ENCODE results near the gene FSD2. TPM values are rescaled to one million over a fixed set of nuclear protein-coding genes. Genes with fewer than 3 reads are reported as not detected.

The FSD2 gene
- total and polyA plus RNA-seq, 9 donors, result 0.01 to 0.05 TPM; not detected in 7

DNA sequence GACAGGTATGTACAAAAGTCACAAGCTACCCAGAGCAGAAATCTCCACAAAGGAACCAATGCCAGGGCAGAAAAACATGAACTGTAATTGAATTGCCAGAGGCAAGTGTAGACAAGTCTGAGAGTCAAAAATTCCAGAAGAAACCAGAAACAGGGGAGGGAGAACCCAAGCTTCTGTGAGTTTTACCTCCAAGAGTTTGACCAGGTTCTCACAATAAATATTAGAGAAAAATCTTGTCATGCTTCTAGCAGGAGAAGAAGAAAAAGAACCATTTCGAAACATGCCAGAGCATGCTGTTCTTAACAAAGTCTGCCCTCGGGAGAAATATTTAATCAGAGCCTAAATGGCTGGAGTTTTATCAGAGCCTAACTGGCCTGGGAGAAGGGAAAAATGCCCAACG, 63.7 kb downstream of the FSD2 start:
- no peaks in the 10 kb centered on the region for H3K9me3 ChIP-seq
- no peaks in the 10 kb centered on the region for H3K36me3 ChIP-seq
- TF ChIP-seq EP300 (IDR thresholded peaks at IDR 0.05), result no peak
- TF ChIP-seq POLR2A (IDR thresholded peaks at IDR 0.05), result no peak
- TF ChIP-seq, protein P1, sequence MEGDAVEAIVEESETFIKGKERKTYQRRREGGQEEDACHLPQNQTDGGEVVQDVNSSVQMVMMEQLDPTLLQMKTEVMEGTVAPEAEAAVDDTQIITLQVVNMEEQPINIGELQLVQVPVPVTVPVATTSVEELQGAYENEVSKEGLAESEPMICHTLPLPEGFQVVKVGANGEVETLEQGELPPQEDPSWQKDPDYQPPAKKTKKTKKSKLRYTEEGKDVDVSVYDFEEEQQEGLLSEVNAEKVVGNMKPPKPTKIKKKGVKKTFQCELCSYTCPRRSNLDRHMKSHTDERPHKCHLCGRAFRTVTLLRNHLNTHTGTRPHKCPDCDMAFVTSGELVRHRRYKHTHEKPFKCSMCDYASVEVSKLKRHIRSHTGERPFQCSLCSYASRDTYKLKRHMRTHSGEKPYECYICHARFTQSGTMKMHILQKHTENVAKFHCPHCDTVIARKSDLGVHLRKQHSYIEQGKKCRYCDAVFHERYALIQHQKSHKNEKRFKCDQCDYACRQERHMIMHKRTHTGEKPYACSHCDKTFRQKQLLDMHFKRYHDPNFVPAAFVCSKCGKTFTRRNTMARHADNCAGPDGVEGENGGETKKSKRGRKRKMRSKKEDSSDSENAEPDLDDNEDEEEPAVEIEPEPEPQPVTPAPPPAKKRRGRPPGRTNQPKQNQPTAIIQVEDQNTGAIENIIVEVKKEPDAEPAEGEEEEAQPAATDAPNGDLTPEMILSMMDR (IDR thresholded peaks at IDR 0.05), result no peak

DNA sequence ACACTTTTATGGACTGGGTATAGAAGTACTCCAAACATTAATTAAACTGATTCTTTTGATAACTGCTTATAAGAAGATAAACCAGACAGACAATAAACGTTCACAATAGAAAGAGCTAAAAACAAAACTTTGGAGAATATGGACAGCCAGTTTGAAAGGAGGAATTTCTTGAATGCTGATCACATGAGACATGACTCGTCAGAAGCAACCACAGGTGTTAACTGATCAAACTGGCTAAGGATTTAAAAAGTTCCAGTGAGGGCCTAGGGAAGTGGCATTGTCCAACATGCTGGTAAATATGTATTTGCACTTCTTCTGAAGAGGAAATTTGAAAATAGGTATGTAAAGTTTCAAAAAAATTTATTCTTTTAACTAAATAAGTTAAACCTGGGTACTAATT, 66.8 kb downstream of the FSD2 start:
- H3K27me3 ChIP-seq, result no peaks in the 10 kb centered on the region
- intact Hi-C loops (cut with DNase I), result no loop called here
- WGBS, 3 donors, result 64 to 76% (median 66%) methylated on average over 2 of the region's 2 CpGs
- TF ChIP-seq POLR2A (IDR thresholded peaks at IDR 0.05), result no peak
- TF ChIP-seq, protein P1 (IDR thresholded peaks at IDR 0.05), result no peak
- TF ChIP-seq EP300 (IDR thresholded peaks at IDR 0.05), result no peak
- no peaks in the 10 kb centered on the region for H3K36me3 ChIP-seq
- no peaks in the 10 kb centered on the region for H3K9me3 ChIP-seq
- H3K4me3 ChIP-seq, result no peak overlapping the region
- H3K27ac ChIP-seq, result no peak overlapping the region
- no peak for DNase-seq
- H3K4me1 ChIP-seq (ENCODE audit: insufficient read depth), result no peaks in the 10 kb centered on the region

More for the DNA sequence above, 63.7 kb downstream of the FSD2 start:
- Histone ChIP-seq H3K4me1 (ENCODE audit: insufficient read depth) (no peaks in the 10 kb centered on the region), H3K27me3 (no peaks in the 10 kb centered on the region), H3K4me3 (no peak overlapping the region), H3K27ac (no peak overlapping the region)
- intact Hi-C loops (cut with DNase I), result no loop called here
- DNase-seq, result no peak
- WGBS, 3 donors, result 90 to 93% (median 92%) methylated on average over 3 of the region's 3 CpGs

DNA sequence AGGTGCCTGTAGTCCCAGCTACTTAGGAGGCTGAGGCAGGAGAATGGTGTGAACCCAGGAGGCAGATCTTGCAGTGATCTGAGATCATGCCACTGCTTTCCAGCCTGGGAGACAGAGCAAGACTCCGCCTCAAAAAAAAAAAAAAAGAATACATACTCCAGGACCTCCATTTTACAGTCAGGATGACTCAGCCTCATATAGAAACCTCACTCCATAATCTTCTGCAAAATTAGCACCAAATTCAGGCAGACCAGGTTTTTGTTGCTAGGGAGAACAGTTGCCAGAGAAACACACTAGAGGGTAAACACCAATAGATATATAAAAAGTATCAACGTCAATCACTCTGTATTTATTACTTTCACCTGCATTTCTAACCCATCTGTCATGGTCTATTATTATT, 67.9 kb downstream of the FSD2 start:
- no peak overlapping the region for H3K27ac ChIP-seq
- no peaks in the 10 kb centered on the region for H3K9me3 ChIP-seq
- intact Hi-C loops (cut with DNase I), result no loop called here
- H3K36me3 ChIP-seq, result no peaks in the 10 kb centered on the region
- no peak for DNase-seq
- no peak overlapping the region for H3K4me3 ChIP-seq
- no peaks in the 10 kb centered on the region for H3K27me3 ChIP-seq
- 93 to 95% (median 95%) methylated on average over 2 of the region's 2 CpGs for WGBS, 3 donors
- no peaks in the 10 kb centered on the region for H3K4me1 ChIP-seq (ENCODE audit: insufficient read depth)
- TF ChIP-seq EP300 (IDR thresholded peaks at IDR 0.05) (no peak), POLR2A (IDR thresholded peaks at IDR 0.05) (no peak)
- TF ChIP-seq, protein P1 (IDR thresholded peaks at IDR 0.05), result no peak

DNA sequence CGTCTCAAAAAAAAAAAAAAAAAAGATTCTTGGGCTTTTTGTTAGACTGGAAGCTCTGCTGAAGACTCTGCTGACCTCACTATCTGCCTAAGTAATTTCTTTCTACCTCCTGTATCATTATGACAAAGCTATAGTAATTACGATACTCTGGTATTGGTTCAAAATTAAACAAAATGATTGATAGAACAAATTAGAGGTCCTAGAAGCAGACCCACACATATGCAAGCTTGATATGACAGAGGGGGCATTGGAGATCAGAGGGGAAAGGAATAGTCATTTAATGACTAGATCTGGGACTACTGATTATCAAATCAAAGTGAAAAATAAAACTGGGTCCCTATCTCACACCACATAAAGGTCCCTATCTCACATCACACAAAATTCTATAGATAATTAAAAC, 74.3 kb downstream of the FSD2 start:
- Histone ChIP-seq H3K4me3 (no peak overlapping the region), H3K27me3 (no peaks in the 10 kb centered on the region), H3K36me3 (no peaks in the 10 kb centered on the region), H3K4me1 (ENCODE audit: insufficient read depth) (no peaks in the 10 kb centered on the region), H3K27ac (no peak overlapping the region), H3K9me3 (no peaks in the 10 kb centered on the region)
- 91 to 96% (median 92%) methylated on average over 2 of the region's 2 CpGs for WGBS, 3 donors
- TF ChIP-seq EP300 (IDR thresholded peaks at IDR 0.05), result no peak
- TF ChIP-seq POLR2A (IDR thresholded peaks at IDR 0.05), result no peak
- DNase-seq, result no peak
- intact Hi-C loops (cut with DNase I), result no loop called here

DNA sequence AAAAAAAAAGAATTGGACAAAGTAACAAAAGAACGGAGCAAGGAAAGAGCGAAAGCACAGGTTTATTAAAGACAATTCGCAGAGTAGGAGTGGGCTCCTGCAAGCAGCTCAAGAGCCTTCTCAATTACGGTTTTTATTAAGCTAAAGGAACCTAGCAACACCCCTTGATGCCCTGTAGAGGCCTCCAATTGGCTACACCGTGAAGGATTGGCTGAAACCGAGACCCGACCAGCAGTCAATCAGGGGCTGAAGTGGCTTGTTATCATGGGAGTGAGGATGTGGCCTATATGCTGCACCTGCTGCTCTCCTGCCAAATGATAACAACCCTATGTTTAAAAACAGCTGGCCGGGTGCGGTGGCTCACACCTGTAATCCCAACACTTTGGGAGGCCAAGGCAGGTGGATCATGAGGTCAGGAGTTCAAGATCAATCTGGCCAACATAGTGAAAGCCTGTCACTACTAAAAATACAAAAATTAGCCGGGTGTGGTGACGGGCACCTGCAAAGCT, 75.8 kb downstream of the FSD2 start:
- TF ChIP-seq POLR2A (IDR thresholded peaks at IDR 0.05) (no peak), EP300 (IDR thresholded peaks at IDR 0.05) (no peak)
- TF ChIP-seq, protein P1 (IDR thresholded peaks at IDR 0.05), result no peak
- 86 to 92% (median 90%) methylated on average over 11 of the region's 11 CpGs for WGBS, 3 donors
- Histone ChIP-seq H3K27me3 (no peaks in the 10 kb centered on the region), H3K4me3 (no peak overlapping the region), H3K4me1 (ENCODE audit: insufficient read depth) (no peaks in the 10 kb centered on the region), H3K9me3 (no peaks in the 10 kb centered on the region), H3K36me3 (no peaks in the 10 kb centered on the region), H3K27ac (no peak overlapping the region)
- intact Hi-C loops (cut with DNase I), result no loop called here
- DNase-seq, result no peak

Data from ovary (tissue), 9 donors.